H1 (cell line): ENCODE data around the gene MYO3A. TPM values are rescaled to one million over a fixed set of nuclear protein-coding genes. Genes with fewer than 3 reads are reported as not detected.

Source experiments
- NANOG ChIP-seq: IDR thresholded peaks from 2 replicates; pipeline ENCODE4 v1.6.1; 2011; ENCODE audit warnings: low read length, low read depth, mild to moderate bottlenecking, inconsistent platforms; ENCODE audit not compliant: insufficient read depth, poor library complexity, severe bottlenecking
- POLR2A ChIP-seq, 2 experiments: IDR thresholded peaks; 1 replicate in 1 of 2; 2 replicates in 1 of 2; pipeline ENCODE4 v1.6.1; 2011; ENCODE audit warnings: low read depth in 2 of 2, low read length in 2 of 2, mild to moderate bottlenecking in 2 of 2; ENCODE audit errors: control extremely low read depth in 1 of 2
- SAP30 ChIP-seq: fragments of 300-600 bp; sonication (generic); IDR thresholded peaks from 2 replicates; pipeline ENCODE4 v1.7.1; 2012; ENCODE audit warnings: low read length, moderate library complexity, mild to moderate bottlenecking, inconsistent platforms; ENCODE audit not compliant: insufficient read depth, insufficient replicate concordance
- polyA plus RNA-seq, 7 experiments: library from polyadenylated mRNA; depleted of rRNA in 3 of 7; stranded (reverse) in 5 of 7; unstranded in 2 of 7; fragments of >200 nt in 5 of 7; fragments of 200-250 nt in 2 of 7; gene quantifications; 1 replicate in 5 of 7; 2 replicates in 1 of 7; 4 replicates in 1 of 7; pipeline versions ENCODE4 v1.2.1 to v1.2.3, GENCODE V29; 2011 to 2013; ENCODE audit warnings: missing spikeins in 2 of 7, mixed read lengths in 2 of 7
- total RNA-seq: library from RNA; stranded (reverse); fragmentation: NEBNext Ultra II Directional; extraction: Animal tissue kit (Norgen Biotek cat#: 25700); gene quantifications from 2 replicates; pipeline ENCODE4 v1.2.1, GENCODE V29; 2021

Gene MYO3A
- total and polyA plus RNA-seq, 2 of the 8 experiments (the other 6 are each of a cell fraction or from before 2014, with no cell fraction given), result 3.9 to 5.3 TPM

DNA sequence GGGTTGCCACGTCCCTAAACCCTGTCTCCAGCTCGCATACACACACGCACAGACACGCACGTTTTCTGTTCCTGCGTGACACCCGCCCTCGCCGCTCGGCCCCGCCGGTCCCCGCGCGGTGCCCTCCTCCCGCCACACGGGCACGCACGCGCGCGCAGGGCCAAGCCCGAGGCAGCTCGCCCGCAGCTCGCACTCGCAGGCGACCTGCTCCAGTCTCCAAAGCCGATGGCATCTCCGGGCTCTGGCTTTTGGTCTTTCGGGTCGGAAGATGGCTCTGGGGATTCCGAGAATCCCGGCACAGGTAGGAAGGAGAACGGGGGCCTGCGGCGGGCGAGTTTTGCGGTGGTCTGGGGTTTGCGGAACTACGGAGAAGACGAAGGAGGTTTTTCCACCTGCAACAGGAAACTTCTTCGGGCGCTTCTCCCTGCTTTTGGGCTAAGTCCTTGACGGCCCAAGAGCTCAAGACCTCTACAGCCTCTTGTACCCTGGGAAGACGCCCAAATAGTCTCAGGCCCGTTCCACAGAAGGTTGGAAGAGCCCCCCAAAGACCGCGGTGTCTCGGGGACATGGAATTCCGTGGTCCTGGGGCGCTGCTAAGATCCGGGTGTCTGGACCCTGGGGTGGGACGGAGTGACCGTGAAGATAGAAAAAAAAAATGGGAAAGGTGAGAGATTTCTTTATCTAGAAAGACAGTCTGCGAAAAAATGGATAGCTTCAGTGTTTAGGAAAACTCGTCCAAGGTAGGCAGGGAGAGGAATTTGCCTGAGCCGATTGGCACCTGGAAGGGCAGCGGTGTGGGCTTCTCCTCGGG lies 282.8 kb downstream of the MYO3A start, which contains the start of gene GAD2 (continued):
- TF ChIP-seq SAP30 (no peak), POLR2A (IDR thresholded peaks at IDR 0.05; ENCODE audit: control extremely low read depth in 1 of 2, low read depth in 2 of 2, low read length in 2 of 2) (no peak), NANOG (no peak)
- TF ChIP-seq, all 59 proteins: peak for 8
